ENCODE results near the gene THAP8. TPM values are rescaled to one million over a fixed set of nuclear protein-coding genes. Genes with fewer than 3 reads are reported as not detected.

The THAP8 gene
- total and polyA plus RNA-seq, 2 experiments from 2014 or later, result 18.9 to 24.8 TPM

- H3K36me3 ChIP-seq, result no peaks in the 10 kb centered on the region
- no peak overlapping the region for H3K4me3 ChIP-seq
- H3K27ac ChIP-seq, result no peak overlapping the region
Observed at GRCh38 chr19:36097036-36097435, 43.0 kb upstream of the THAP8 start.

DNA sequence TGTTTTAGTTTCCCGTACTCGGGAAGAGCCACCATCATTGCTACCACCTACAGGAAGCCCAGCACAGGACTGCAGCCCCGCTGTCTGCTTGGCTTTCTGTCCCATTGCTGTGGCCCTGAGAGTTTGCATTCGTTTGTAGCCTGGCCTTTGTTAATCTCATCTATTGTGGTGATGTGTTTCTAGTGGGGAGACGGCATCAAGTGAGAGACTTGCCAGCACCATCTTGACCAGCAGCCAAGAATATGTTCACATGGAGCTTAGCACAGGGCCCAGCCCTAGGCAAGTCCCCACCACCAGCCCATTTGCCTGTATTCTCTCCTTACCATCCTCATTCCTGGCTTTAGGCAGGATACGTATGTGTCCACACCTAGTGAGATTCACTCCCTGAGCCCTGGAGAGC, 39.6 kb upstream of the THAP8 start:
- no peak overlapping the region for H3K27ac ChIP-seq
- no peaks in the 10 kb centered on the region for H3K36me3 ChIP-seq
- TF ChIP-seq, protein P1, sequence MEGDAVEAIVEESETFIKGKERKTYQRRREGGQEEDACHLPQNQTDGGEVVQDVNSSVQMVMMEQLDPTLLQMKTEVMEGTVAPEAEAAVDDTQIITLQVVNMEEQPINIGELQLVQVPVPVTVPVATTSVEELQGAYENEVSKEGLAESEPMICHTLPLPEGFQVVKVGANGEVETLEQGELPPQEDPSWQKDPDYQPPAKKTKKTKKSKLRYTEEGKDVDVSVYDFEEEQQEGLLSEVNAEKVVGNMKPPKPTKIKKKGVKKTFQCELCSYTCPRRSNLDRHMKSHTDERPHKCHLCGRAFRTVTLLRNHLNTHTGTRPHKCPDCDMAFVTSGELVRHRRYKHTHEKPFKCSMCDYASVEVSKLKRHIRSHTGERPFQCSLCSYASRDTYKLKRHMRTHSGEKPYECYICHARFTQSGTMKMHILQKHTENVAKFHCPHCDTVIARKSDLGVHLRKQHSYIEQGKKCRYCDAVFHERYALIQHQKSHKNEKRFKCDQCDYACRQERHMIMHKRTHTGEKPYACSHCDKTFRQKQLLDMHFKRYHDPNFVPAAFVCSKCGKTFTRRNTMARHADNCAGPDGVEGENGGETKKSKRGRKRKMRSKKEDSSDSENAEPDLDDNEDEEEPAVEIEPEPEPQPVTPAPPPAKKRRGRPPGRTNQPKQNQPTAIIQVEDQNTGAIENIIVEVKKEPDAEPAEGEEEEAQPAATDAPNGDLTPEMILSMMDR (IDR thresholded peaks at IDR 0.05; ENCODE audit: low read depth, low read length), result no peak

More at GRCh38 chr19:36097036-36097435, 43.0 kb upstream of the THAP8 start:
- TF ChIP-seq, protein P1 (IDR thresholded peaks at IDR 0.05; ENCODE audit: low read depth, low read length), result no peak
- no peaks in the 10 kb centered on the region for H3K9me3 ChIP-seq (ENCODE audit: low read depth)
- H3K27me3 ChIP-seq, result no peaks in the 10 kb centered on the region
- peaks cover 12% of the 10 kb centered on the region for H3K4me1 ChIP-seq (ENCODE audit: low read depth)
- no peak for DNase-seq (ENCODE audit: low read depth in 1 of 2, low spot score in 1 of 2)

DNA sequence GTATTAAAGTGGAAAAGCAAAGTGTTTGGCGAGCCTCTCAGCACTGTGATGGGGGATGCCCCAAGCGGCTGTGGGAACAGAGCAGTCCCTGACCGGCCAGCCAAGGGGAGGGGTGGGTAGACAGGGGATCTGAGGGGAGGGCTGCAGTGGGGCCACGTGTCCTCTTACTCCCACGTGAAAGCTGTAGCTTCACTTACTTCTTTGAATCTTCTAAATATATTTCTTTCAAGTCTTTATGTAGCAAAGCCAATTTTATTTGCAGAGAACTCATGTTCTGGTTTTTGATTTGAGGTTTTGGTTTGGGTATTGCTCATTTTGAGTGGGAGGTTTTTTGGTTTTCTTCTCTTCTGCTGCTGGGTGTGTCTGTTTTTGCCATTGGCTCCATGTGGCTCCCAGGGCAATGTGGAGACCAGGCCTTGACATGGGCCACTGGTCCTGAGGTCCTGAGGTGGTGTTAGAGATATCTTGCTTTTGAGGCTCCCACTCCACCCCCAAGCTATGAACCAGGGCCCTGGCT, 39.1 kb upstream of the THAP8 start:
- Histone ChIP-seq H3K4me3 (no peak overlapping the region), H3K9me3 (ENCODE audit: low read depth) (no peaks in the 10 kb centered on the region), H3K27me3 (no peaks in the 10 kb centered on the region), H3K27ac (no peak overlapping the region), H3K4me1 (ENCODE audit: low read depth) (no peaks in the 10 kb centered on the region), H3K36me3 (no peaks in the 10 kb centered on the region)
- DNase-seq (ENCODE audit: low read depth in 1 of 2, low spot score in 1 of 2), result no peak
- TF ChIP-seq, protein P1 (IDR thresholded peaks at IDR 0.05; ENCODE audit: low read depth, low read length), result no peak

More for the DNA sequence above, 39.6 kb upstream of the THAP8 start:
- peak in 1 of 2 donors; percentile 5 for DNase-seq (ENCODE audit: low read depth in 1 of 2, low spot score in 1 of 2)
- H3K27me3 ChIP-seq, result no peaks in the 10 kb centered on the region
- no peaks in the 10 kb centered on the region for H3K4me1 ChIP-seq (ENCODE audit: low read depth)
- H3K4me3 ChIP-seq, result no peak overlapping the region
- no peaks in the 10 kb centered on the region for H3K9me3 ChIP-seq (ENCODE audit: low read depth)

- TF ChIP-seq, protein P1 (IDR thresholded peaks at IDR 0.05; ENCODE audit: low read depth, low read length), result no peak
- Histone ChIP-seq H3K27ac (no peak overlapping the region), H3K9me3 (ENCODE audit: low read depth) (no peaks in the 10 kb centered on the region), H3K36me3 (no peaks in the 10 kb centered on the region), H3K4me1 (ENCODE audit: low read depth) (no peaks in the 10 kb centered on the region), H3K27me3 (no peaks in the 10 kb centered on the region), H3K4me3 (no peak overlapping the region)
- no peak for DNase-seq (ENCODE audit: low read depth in 1 of 2, low spot score in 1 of 2)
Observed at GRCh38 chr19:36092566-36092965, 38.5 kb upstream of the THAP8 start.

- no peaks in the 10 kb centered on the region for H3K36me3 ChIP-seq
- no peaks in the 10 kb centered on the region for H3K4me1 ChIP-seq (ENCODE audit: low read depth)
- TF ChIP-seq, protein P1 (IDR thresholded peaks at IDR 0.05; ENCODE audit: low read depth, low read length), result no peak
- H3K9me3 ChIP-seq (ENCODE audit: low read depth), result no peaks in the 10 kb centered on the region
- no peak for DNase-seq (ENCODE audit: low read depth in 1 of 2, low spot score in 1 of 2)
- no peak overlapping the region for H3K27ac ChIP-seq
- H3K4me3 ChIP-seq, result no peak overlapping the region
- no peaks in the 10 kb centered on the region for H3K27me3 ChIP-seq
Observed at GRCh38 chr19:36090910-36091695, 37.0 kb upstream of the THAP8 start.
